ENCODE data around the gene ZNF519.

DNA sequence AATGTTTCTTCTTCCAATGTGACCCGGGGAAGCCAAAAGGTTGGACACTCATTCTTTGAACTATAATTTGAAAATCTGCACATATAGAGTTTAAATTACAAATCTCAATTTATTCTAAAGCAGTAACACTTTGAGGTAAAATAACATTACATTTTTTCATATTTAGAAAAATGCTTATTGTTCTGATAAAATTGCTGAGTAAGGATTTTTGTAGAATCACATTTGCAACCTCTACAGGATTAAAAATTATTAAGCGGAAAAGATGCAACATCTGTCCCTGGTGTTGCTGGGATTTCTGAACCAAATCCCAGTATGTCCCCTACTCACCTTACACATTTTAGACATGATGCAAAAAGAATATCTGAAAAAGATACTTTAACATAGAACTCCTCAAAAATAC, 10.1 kb downstream of the ZNF519 start:
- no peak for TF ChIP-seq EZH2 (IDR thresholded peaks at IDR 0.05; ENCODE audit: low read length)
- TF ChIP-seq, protein P1, sequence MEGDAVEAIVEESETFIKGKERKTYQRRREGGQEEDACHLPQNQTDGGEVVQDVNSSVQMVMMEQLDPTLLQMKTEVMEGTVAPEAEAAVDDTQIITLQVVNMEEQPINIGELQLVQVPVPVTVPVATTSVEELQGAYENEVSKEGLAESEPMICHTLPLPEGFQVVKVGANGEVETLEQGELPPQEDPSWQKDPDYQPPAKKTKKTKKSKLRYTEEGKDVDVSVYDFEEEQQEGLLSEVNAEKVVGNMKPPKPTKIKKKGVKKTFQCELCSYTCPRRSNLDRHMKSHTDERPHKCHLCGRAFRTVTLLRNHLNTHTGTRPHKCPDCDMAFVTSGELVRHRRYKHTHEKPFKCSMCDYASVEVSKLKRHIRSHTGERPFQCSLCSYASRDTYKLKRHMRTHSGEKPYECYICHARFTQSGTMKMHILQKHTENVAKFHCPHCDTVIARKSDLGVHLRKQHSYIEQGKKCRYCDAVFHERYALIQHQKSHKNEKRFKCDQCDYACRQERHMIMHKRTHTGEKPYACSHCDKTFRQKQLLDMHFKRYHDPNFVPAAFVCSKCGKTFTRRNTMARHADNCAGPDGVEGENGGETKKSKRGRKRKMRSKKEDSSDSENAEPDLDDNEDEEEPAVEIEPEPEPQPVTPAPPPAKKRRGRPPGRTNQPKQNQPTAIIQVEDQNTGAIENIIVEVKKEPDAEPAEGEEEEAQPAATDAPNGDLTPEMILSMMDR (optimal IDR thresholded peaks at IDR 0.05 in 1 of 3, IDR thresholded peaks at IDR 0.05 in 1 of 3, conservative IDR thresholded peaks at IDR 0.05 in 1 of 3; ENCODE audit: extremely low read depth in 1 of 3, insufficient read depth in 2 of 3, low read length in 3 of 3): no peak
